CD14-positive monocyte (primary cell): ENCODE results near the gene GLB1L2. TPM values are rescaled to one million over a fixed set of nuclear protein-coding genes. Genes with fewer than 3 reads are reported as not detected.

Experiments used
- DNase-seq, 3 donors: peaks; one replicate each; pipeline ENCODE4 v3.0.0-alpha.2; 2011 to 2022
- H2AFZ ChIP-seq: 2 replicates; pipeline ENCODE4 v1.6.0; 2012; ENCODE audit warnings: mild to moderate bottlenecking, low read depth, low read length, inconsistent platforms; ENCODE audit not compliant: insufficient read depth, poor library complexity, severe bottlenecking
- H3K27ac ChIP-seq, 2 donors: 1 replicate in 1 of 2; 2 replicates in 1 of 2; pipeline ENCODE4 v1.5.1; 2012 to 2013; ENCODE audit warnings: low read length in 2 of 2, control low read depth in 1 of 2, inconsistent platforms in 1 of 2, low read depth in 1 of 2, mild to moderate bottlenecking in 1 of 2
- H3K27me3 ChIP-seq, 2 donors: one replicate each; pipeline versions ENCODE4 v1.6.0 to v1.6.1; 2011 to 2013; ENCODE audit warnings: low read length in 2 of 2; ENCODE audit not compliant: control insufficient read depth in 2 of 2, insufficient read depth in 2 of 2
- H3K36me3 ChIP-seq, 2 donors: replicated peaks in 1 of 2; 1 replicate in 1 of 2; 2 replicates in 1 of 2; pipeline versions ENCODE4 v1.5.1 to v1.6.1; 2012 to 2013; ENCODE audit warnings: low read length in 2 of 2, control low read depth in 1 of 2, inconsistent platforms in 1 of 2, mild to moderate bottlenecking in 1 of 2; ENCODE audit not compliant: insufficient read depth in 2 of 2, control insufficient read depth in 1 of 2
- H3K4me1 ChIP-seq, 2 donors: 1 replicate in 1 of 2; 2 replicates in 1 of 2; pipeline versions ENCODE4 v1.5.1 to v1.6.1; 2012 to 2013; ENCODE audit warnings: low read length in 2 of 2, control low read depth in 1 of 2, inconsistent platforms in 1 of 2, mild to moderate bottlenecking in 1 of 2, moderate library complexity in 1 of 2; ENCODE audit not compliant: insufficient read depth in 2 of 2, control insufficient read depth in 1 of 2
- H3K4me2 ChIP-seq: replicated peaks from 2 replicates; pipeline ENCODE3; 2012; ENCODE audit warnings: low read length, moderate library complexity, mild to moderate bottlenecking; ENCODE audit not compliant: poor library complexity, severe bottlenecking; ENCODE audit errors: extremely low read depth
- H3K4me3 ChIP-seq, 3 experiments: fragments of 200-600 bp in 1 of 3; sonication (generic) in 1 of 3; replicated peaks in 1 of 3; 1 replicate in 2 of 3; 2 replicates in 1 of 3; pipeline ENCODE4 v1.5.1; 2011 to 2013; ENCODE audit warnings: low read length in 3 of 3, mild to moderate bottlenecking in 3 of 3, control low read depth in 2 of 3, low read depth in 2 of 3, inconsistent platforms in 1 of 3, moderate library complexity in 1 of 3
- H3K79me2 ChIP-seq: 2 replicates; pipeline ENCODE4 v1.6.0; 2012; ENCODE audit warnings: mild to moderate bottlenecking, control low read depth, inconsistent platforms, low read length, moderate library complexity; ENCODE audit not compliant: insufficient read depth
- H3K9ac ChIP-seq: 2 replicates; pipeline ENCODE4 v1.6.0; 2017; ENCODE audit warnings: low read length, mild to moderate bottlenecking; ENCODE audit not compliant: insufficient read depth, poor library complexity, severe bottlenecking
- H3K9me3 ChIP-seq, 2 donors: replicated peaks in 1 of 2; 1 replicate in 1 of 2; 2 replicates in 1 of 2; pipeline versions ENCODE4 v1.5.1 to v1.6.1; 2012 to 2013; ENCODE audit warnings: low read length in 2 of 2, control low read depth in 1 of 2; ENCODE audit not compliant: control insufficient read depth in 1 of 2, insufficient read depth in 1 of 2
- H4K20me1 ChIP-seq: 2 replicates; pipeline ENCODE4 v1.6.0; 2012; ENCODE audit warnings: mild to moderate bottlenecking, low read length, control low read depth, moderate library complexity; ENCODE audit not compliant: insufficient read depth
- H3K27ac Mint-ChIP-seq, 7 donors: one replicate each; pipeline ENCODE4 v1.8.0; 2020; ENCODE audit warnings: mild to moderate bottlenecking in 7 of 7, mixed read lengths in 7 of 7, moderate library complexity in 6 of 7, inconsistent platforms in 2 of 7
- H3K27me3 Mint-ChIP-seq, 3 donors: one replicate each; pipeline ENCODE4 v1.8.0; 2021 to 2022; ENCODE audit warnings: low read depth in 3 of 3, mild to moderate bottlenecking in 3 of 3, mixed read lengths in 3 of 3, moderate library complexity in 3 of 3, inconsistent platforms in 1 of 3
- H3K36me3 Mint-ChIP-seq, 2 donors: one replicate each; pipeline ENCODE4 v1.8.0; 2020; ENCODE audit warnings: mixed read lengths in 2 of 2, inconsistent platforms in 1 of 2, mild to moderate bottlenecking in 1 of 2
- H3K4me1 Mint-ChIP-seq: one replicate; pipeline ENCODE4 v1.8.0; 2020; ENCODE audit warnings: mild to moderate bottlenecking, mixed read lengths
- H3K4me3 Mint-ChIP-seq, 2 donors: one replicate each; pipeline ENCODE4 v1.8.0; 2020; ENCODE audit warnings: mild to moderate bottlenecking in 2 of 2, mixed read lengths in 2 of 2, moderate library complexity in 1 of 2
- H3K9me3 Mint-ChIP-seq, 7 donors: one replicate each; pipeline ENCODE4 v1.8.0; 2020 to 2022; ENCODE audit warnings: mixed read lengths in 7 of 7, mild to moderate bottlenecking in 6 of 7, moderate library complexity in 6 of 7, inconsistent platforms in 2 of 7
- WGBS: methylation state at CpG from one replicate; pipeline ENCODE4 v1.1.5; 2013; ENCODE audit warnings: missing lambda C conversion rate; ENCODE audit not compliant: insufficient coverage; 5-methylcytosine and 5-hydroxymethylcytosine counted together
- intact Hi-C, 2 donors: fragments of 100-400 bp; cut with micrococcal nuclease; formaldehyde crosslinking; loops; one replicate each; pipeline versions ENCODE4 v1.15.0 to v1.15.1; 2023
- polyA plus RNA-seq, 3 donors: library from polyadenylated mRNA; depleted of rRNA in 1 of 3; unstranded in 2 of 3; stranded (reverse) in 1 of 3; fragments of 300-500 nt in 2 of 3; fragments of >200 nt in 1 of 3; fragmentation: Illumina TruSeq in 2 of 3; gene quantifications; 1 replicate in 2 of 3; 2 replicates in 1 of 3; pipeline ENCODE4 v1.2.3, GENCODE V29; 2012 to 2021
- TF ChIP-seq, protein P1 (sequence below): fragments of 200-600 bp; IDR thresholded peaks from one replicate; pipeline ENCODE4 v1.8.0; 2022; ENCODE audit warnings: antibody characterized with exemption, mild to moderate bottlenecking

The GLB1L2 gene
- polyA plus RNA-seq, 3 donors: not detected

- H2AFZ ChIP-seq: no peak overlapping the region
- no peaks in the 10 kb centered on the region for H3K36me3 ChIP-seq
- H3K9me3 Mint-ChIP-seq: peaks cover 0 to 2% (median 0%) of the 10 kb centered on the region in 7 donors
- TF ChIP-seq, protein P1, sequence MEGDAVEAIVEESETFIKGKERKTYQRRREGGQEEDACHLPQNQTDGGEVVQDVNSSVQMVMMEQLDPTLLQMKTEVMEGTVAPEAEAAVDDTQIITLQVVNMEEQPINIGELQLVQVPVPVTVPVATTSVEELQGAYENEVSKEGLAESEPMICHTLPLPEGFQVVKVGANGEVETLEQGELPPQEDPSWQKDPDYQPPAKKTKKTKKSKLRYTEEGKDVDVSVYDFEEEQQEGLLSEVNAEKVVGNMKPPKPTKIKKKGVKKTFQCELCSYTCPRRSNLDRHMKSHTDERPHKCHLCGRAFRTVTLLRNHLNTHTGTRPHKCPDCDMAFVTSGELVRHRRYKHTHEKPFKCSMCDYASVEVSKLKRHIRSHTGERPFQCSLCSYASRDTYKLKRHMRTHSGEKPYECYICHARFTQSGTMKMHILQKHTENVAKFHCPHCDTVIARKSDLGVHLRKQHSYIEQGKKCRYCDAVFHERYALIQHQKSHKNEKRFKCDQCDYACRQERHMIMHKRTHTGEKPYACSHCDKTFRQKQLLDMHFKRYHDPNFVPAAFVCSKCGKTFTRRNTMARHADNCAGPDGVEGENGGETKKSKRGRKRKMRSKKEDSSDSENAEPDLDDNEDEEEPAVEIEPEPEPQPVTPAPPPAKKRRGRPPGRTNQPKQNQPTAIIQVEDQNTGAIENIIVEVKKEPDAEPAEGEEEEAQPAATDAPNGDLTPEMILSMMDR: no peak
- no peaks in the 10 kb centered on the region for H3K27me3 ChIP-seq
- no peak overlapping the region for H3K9ac ChIP-seq
- H3K4me1 Mint-ChIP-seq: no peaks in the 10 kb centered on the region
- no peaks in the 10 kb centered on the region for H3K9me3 ChIP-seq
- no peaks in the 10 kb centered on the region for H4K20me1 ChIP-seq
- no peak for DNase-seq
- H3K4me3 ChIP-seq: no peak overlapping the region
- intact Hi-C loops: no loop called here
- WGBS: 95% methylated on average over 9 of the region's 11 CpGs
- no peaks in the 10 kb centered on the region for H3K36me3 Mint-ChIP-seq
- H3K79me2 ChIP-seq: no peaks in the 10 kb centered on the region
- H3K27ac Mint-ChIP-seq: no peak overlapping the region
- H3K4me3 Mint-ChIP-seq: no peak overlapping the region
- H3K27me3 Mint-ChIP-seq: peaks cover 2 to 10% (median 3%) of the 10 kb centered on the region in 3 donors
- H3K4me1 ChIP-seq: no peaks in the 10 kb centered on the region
- H3K27ac ChIP-seq: no peak overlapping the region
- H3K4me2 ChIP-seq: no peak overlapping the region
Observed at GRCh38 chr11:134398079-134398444, 66.3 kb downstream of the GLB1L2 start.

GRCh38 chr11:134398644-134399292 lies 67.0 kb downstream of the GLB1L2 start:
- WGBS: 78% methylated on average over 8 of the region's 13 CpGs
- intact Hi-C loops: no loop called here
- Histone ChIP-seq H3K27ac (no peak overlapping the region), H3K4me3 (no peak overlapping the region), H3K9ac (no peak overlapping the region), H3K4me2 (no peak overlapping the region), H2AFZ (no peak overlapping the region), H3K79me2 (no peaks in the 10 kb centered on the region), H4K20me1 (no peaks in the 10 kb centered on the region), H3K27me3 (no peaks in the 10 kb centered on the region), H3K36me3 (no peaks in the 10 kb centered on the region), H3K9me3 (no peaks in the 10 kb centered on the region), H3K4me1 (no peaks in the 10 kb centered on the region)
- H3K36me3 Mint-ChIP-seq: no peaks in the 10 kb centered on the region
- H3K4me1 Mint-ChIP-seq: no peaks in the 10 kb centered on the region
- no peak for DNase-seq
- no peak overlapping the region for H3K27ac Mint-ChIP-seq
- H3K9me3 Mint-ChIP-seq: peaks cover 0 to 2% (median 0%) of the 10 kb centered on the region in 7 donors
- TF ChIP-seq, protein P1: no peak
- peaks cover 2 to 10% (median 3%) of the 10 kb centered on the region in 3 donors for H3K27me3 Mint-ChIP-seq
- H3K4me3 Mint-ChIP-seq: no peak overlapping the region
